Fibroblast of lung (primary cell): ENCODE results near the gene PALLD.

Source experiments
- CTCF ChIP-seq, 2 donors: IDR thresholded peaks in 1 of 2; conservative IDR thresholded peaks in 1 of 2; 1 replicate in 1 of 2; 2 replicates in 1 of 2; pipeline ENCODE4 v1.5.1; 2011 to 2012; ENCODE audit warnings: low read length in 2 of 2, control low read depth in 1 of 2, inconsistent platforms in 1 of 2, low read depth in 1 of 2, mild to moderate bottlenecking in 1 of 2
- EZH2 ChIP-seq: IDR thresholded peaks from 2 replicates; pipeline ENCODE4 v1.5.1; 2012; ENCODE audit warnings: low read length, control low read depth, mild to moderate bottlenecking; ENCODE audit errors: missing control alignments

GRCh38 chr4:168655182-168655581 lies 158.3 kb downstream of the PALLD start:
- no peak for TF ChIP-seq CTCF (conservative IDR thresholded peaks at IDR 0.05 in 1 of 2, IDR thresholded peaks at IDR 0.05 in 1 of 2; ENCODE audit: low read depth in 1 of 2, low read length in 2 of 2)
- no peak for TF ChIP-seq EZH2
